Measurements from ENCODE around the gene CCDC8.
A peak's percentile ranks its signal among the peaks of the same experiment; 100 is the strongest.
"Not testable (repeated sequence)": the region's sequence is repeated elsewhere in the genome, so short reads cannot be mapped to it uniquely, and the experiment has no call there.

CCDC8 gene

DNA sequence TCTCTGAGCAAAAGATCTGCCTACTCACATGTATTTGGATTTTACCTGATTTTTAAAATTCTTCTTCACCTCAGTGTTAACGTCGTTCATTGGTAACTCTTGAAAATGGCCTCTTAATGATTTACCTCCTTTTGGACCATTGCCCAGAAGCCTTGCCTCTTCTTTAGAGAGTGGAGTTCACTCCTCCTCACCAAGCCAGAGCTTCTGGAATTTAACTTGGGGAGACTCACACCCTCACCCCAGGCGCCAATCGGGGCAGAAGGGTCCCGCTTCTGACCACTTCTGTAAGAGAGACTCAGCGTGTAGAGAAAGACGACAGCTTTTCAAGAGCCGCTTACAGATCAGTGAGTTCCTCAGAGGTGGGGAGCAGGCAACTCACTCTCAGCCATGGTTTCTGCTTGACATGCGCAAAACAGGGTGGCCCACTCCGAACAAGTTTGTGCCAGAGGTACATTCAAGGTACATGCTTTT is 12.7 kb upstream of the CCDC8 start:
- peak overlapping the region; percentile 56 for H3K27ac ChIP-seq
- CTCF ChIA-PET, result no interaction called here
- TF ChIP-seq, protein P1, sequence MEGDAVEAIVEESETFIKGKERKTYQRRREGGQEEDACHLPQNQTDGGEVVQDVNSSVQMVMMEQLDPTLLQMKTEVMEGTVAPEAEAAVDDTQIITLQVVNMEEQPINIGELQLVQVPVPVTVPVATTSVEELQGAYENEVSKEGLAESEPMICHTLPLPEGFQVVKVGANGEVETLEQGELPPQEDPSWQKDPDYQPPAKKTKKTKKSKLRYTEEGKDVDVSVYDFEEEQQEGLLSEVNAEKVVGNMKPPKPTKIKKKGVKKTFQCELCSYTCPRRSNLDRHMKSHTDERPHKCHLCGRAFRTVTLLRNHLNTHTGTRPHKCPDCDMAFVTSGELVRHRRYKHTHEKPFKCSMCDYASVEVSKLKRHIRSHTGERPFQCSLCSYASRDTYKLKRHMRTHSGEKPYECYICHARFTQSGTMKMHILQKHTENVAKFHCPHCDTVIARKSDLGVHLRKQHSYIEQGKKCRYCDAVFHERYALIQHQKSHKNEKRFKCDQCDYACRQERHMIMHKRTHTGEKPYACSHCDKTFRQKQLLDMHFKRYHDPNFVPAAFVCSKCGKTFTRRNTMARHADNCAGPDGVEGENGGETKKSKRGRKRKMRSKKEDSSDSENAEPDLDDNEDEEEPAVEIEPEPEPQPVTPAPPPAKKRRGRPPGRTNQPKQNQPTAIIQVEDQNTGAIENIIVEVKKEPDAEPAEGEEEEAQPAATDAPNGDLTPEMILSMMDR (conservative IDR thresholded peaks at IDR 0.05; ENCODE audit: low read depth), result no peak
- POLR2A ChIA-PET (ENCODE audit: low non-redundant PET), result no interaction called here
- DNase-seq (ENCODE audit: low spot score), result no peak

DNA sequence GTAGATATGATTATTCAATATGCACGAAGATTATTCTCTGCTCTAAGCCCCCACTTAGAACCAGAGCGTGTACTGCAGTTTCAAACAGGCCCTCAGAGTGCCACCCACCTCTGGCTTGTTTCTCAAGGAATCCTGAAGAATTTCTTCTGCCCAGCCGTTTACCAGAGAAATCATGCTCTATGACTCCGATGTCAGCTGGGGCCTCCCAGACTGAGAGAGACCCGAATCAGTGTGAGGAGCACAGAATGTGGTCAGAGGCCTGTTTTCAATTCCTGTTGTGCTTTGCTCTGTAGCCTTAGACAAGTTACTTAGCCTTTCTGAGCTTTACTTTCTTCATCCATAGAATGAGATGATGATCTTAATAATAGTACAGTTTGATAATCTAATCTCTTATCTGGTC is 9.8 kb upstream of the CCDC8 start:
- no peak overlapping the region for H3K27ac ChIP-seq
- POLR2A ChIA-PET (ENCODE audit: low non-redundant PET), result interaction anchor here (1.0 kb wide), 1 partner anchor 8 kb away, joined by 11 read pairs; no protein-coding TSS in a partner anchor
- CTCF ChIA-PET, result interaction anchor here (0.6 to 0.7 kb wide), 2 partner anchors 128 to 234 kb away, joined by 5 to 7 read pairs; no protein-coding TSS in a partner anchor
- TF ChIP-seq, protein P1 (conservative IDR thresholded peaks at IDR 0.05; ENCODE audit: low read depth), result no peak
- DNase-seq (ENCODE audit: low spot score), result no peak

DNA sequence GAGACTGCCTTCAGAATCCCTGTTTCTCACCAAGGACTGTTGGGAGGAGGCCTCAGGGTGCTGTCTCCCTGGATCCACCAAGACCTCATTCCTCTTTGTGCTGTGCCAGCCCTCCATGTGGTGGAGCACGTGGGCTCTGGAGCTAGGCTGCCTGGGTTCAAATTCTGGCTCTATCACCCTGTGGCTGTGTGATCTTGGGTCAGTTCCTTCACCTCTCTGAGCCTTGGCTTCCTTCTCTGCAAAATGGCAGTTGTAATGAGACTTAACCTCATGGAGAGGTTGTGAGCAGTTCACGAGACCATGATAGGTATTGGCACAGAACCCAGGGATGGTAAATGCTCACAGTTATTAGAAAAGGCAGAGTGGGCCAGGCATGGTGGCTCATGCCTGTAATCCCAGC is 9.0 kb upstream of the CCDC8 start:
- ChIA-PET CTCF (no interaction called here), POLR2A (ENCODE audit: low non-redundant PET) (no interaction called here)
- no peak for DNase-seq (ENCODE audit: low spot score)

DNA sequence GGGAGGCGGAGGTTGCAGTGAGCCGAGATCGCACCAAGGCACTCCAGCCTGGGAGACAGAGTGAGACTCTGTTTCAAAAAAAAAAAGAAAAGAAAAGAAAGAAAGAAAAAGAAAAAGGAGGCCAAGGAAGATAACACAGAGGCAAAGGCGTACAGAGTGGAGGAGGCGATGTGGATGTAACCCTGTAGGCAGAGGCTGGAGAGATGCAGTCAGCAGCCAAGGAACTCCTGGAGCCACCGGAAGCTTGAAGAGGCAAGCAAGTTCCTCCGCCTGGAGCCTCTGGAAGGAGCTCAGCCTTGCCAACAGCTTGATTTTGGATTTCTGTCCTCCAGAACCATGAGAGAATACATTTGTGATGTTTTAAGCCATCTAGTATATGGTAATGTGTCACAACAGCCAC is 6.7 kb upstream of the CCDC8 start:
- no peak overlapping the region for H3K27ac ChIP-seq
- no peak for DNase-seq (ENCODE audit: low spot score)
- TF ChIP-seq, protein P1 (conservative IDR thresholded peaks at IDR 0.05; ENCODE audit: low read depth), result no peak
- ChIA-PET CTCF (no interaction called here), POLR2A (ENCODE audit: low non-redundant PET) (no interaction called here)

More for the DNA sequence above, 9.0 kb upstream of the CCDC8 start:
- H3K27ac ChIP-seq, result no peak overlapping the region
- TF ChIP-seq, protein P1 (conservative IDR thresholded peaks at IDR 0.05; ENCODE audit: low read depth), result no peak

DNA sequence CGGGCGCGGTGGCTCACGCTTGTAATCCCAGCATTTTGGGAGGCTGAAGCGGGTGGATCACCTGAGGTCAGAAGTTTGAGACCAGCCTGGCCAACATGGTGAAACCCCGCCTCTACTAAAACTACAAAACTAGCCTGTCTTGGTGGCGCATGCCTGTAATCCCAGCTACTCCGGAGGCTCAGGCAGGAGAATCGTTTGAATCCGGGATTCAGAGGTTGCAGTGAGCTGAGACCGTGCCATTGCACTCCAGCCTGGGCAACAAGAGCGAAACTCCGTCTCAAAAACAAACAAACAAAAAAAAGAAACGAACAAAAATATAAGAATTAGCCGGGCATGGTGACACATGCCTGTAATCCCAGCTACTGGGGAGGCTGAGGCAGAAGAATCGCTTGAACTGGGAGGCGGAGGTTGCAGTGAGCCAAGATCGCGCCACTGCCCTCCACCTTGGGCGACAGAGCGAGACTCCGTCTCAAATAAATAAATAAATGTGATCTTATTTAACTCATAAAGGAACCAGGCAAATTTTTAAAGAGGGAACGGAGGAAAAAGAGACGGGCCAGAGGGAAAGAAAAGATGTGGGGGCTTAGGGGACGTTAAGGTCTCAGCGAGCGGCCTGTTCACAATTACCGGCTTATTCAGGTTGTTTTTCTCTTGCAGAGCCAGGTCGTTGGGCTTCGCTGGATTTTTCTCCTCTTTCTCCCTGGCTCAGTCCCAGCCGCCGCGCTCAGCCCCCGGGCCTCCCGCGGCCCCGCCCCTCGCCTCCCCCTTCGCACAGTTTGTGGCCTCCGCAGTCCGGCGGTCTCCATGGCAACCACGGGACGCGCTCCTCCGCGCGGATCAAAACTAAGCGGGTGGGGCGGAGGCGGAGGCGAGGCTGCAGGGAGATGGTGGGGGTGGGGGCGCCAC is 2.7 kb upstream of the CCDC8 start:
- CTCF ChIA-PET; POLR2A ChIA-PET (ENCODE audit: low non-redundant PET): not testable (repeated sequence)
- H3K27ac ChIP-seq, result peak overlapping the region; percentile 87
- peak; percentile 65 for DNase-seq (ENCODE audit: low spot score)

DNA sequence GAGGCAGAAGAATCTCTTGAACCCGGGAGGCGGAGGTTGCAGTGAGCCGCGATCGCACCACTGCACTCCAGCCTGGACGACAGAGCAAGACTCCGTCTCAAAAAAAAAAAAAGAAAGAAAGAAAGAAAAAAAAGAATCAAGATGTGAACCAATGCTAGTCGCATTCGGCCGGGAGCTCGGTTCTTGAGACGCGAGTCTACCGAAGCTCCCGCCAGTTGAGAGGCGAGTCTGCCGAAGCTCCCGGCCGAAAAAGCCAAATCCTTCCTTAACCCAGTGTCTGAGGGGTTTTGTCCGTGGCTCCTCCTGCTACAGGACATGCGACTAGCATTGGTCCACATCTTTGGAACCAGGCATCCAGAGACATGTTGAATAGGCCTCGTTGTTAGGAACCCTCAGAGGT is 1.5 kb upstream of the CCDC8 start:
- DNase-seq (ENCODE audit: low spot score); POLR2A ChIA-PET (ENCODE audit: low non-redundant PET): not testable (repeated sequence)
- peak overlapping the region; percentile 87; the same call in 1 of the 2 replicates for H3K27ac ChIP-seq
- CTCF ChIA-PET, result interaction anchor here (0.6 to 0.9 kb wide), 3 partner anchors 20 to 73 kb away, joined by 3 to 4 read pairs (median 3); no protein-coding TSS in a partner anchor

DNA sequence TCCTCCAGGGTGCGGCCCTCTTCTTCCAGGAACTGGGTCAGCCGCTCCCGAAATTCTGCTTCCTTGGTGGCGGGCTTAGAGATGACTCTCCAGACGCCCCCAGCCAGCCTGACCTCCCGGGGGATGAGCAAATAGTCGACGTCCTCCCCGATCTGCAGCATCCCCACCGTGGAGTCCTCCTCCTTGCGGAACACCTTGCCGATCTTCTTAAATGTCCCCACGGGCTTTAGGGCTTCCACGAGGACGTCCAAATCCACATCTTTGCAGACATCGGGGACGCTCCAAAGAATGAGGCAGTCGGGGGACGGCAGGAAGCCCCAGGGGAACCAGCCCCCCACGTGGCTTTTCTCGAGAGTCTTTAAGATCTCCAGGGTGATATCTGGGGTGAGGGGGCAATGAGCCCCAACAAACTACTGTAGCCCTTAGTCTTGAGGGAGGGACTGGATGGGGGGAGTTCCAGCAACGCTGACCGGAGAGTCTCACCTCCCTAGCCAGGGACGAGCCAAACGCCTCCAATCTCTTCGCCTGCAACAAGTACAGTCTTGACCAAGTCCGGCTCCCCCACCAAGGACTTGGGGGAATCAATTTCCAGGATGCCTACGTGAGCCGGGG is 608 bp downstream of the CCDC8 start:
- ChIA-PET CTCF (interaction anchor here (0.8 to 1.0 kb wide), 2 partner anchors 17 to 18 kb away, joined by 3 to 4 read pairs; no protein-coding TSS in a partner anchor), POLR2A (ENCODE audit: low non-redundant PET) (no interaction called here)
- no peak for DNase-seq (ENCODE audit: low spot score)
- peak overlapping the region; percentile 93 for H3K27ac ChIP-seq
- TF ChIP-seq, protein P1 (conservative IDR thresholded peaks at IDR 0.05; ENCODE audit: low read depth), result no peak
